Hepatocyte (in vitro differentiated cells): ENCODE results near the gene RBCK1. TPM values are rescaled to one million over a fixed set of nuclear protein-coding genes. Genes with fewer than 3 reads are reported as not detected.
"Not testable (repeated sequence)": the region's sequence is repeated elsewhere in the genome, so short reads cannot be mapped to it uniquely, and the experiment has no call there.

Source experiments
- DNase-seq: peaks from one replicate; pipeline ENCODE4 v3.0.0-alpha.2; 2016; ENCODE audit warnings: low spot score
- H2AFZ ChIP-seq: fragments of 200-600 bp; sonication (generic); 2 replicates; pipeline ENCODE4 v1.6.0; 2016; ENCODE audit warnings: antibody characterized with exemption, mild to moderate bottlenecking
- H3K27ac ChIP-seq: fragments of 200-600 bp; sonication (generic); 2 replicates; pipeline ENCODE4 v1.5.1; 2016; ENCODE audit warnings: mild to moderate bottlenecking
- H3K27me3 ChIP-seq: fragments of 200-600 bp; sonication (generic); 2 replicates; pipeline ENCODE4 v1.6.1; 2016
- H3K36me3 ChIP-seq: fragments of 200-600 bp; sonication (generic); replicated peaks from 2 replicates; pipeline ENCODE4 v1.5.1; 2016; ENCODE audit warnings: low read depth; ENCODE audit not compliant: insufficient read depth
- H3K4me1 ChIP-seq: fragments of 200-600 bp; sonication (generic); 2 replicates; pipeline ENCODE4 v1.5.1; 2016; ENCODE audit warnings: mild to moderate bottlenecking, moderate library complexity; ENCODE audit not compliant: insufficient read depth
- H3K4me2 ChIP-seq: fragments of 200-600 bp; sonication (generic); 2 replicates; pipeline ENCODE4 v1.6.0; 2016
- H3K4me3 ChIP-seq: fragments of 200-600 bp; sonication (generic); 2 replicates; pipeline ENCODE4 v1.5.1; 2016; ENCODE audit warnings: mild to moderate bottlenecking
- H3K79me2 ChIP-seq: fragments of 200-600 bp; sonication (generic); 2 replicates; pipeline ENCODE4 v1.6.0; 2017; ENCODE audit warnings: mild to moderate bottlenecking
- H3K9me2 ChIP-seq: fragments of 200-600 bp; sonication (generic); replicated peaks from 2 replicates; pipeline ENCODE4 v1.6.0; 2017; ENCODE audit warnings: mild to moderate bottlenecking; ENCODE audit not compliant: insufficient read depth
- H3K9me3 ChIP-seq: fragments of 200-600 bp; sonication (generic); 2 replicates; pipeline ENCODE4 v1.5.1; 2016; ENCODE audit warnings: low read depth, mild to moderate bottlenecking
- H4K20me1 ChIP-seq: fragments of 200-600 bp; sonication (generic); 2 replicates; pipeline ENCODE4 v1.6.0; 2016; ENCODE audit warnings: mild to moderate bottlenecking; ENCODE audit not compliant: insufficient read depth, poor library complexity, severe bottlenecking
- CTCF ChIP-seq: fragments of 200-600 bp; sonication (generic); IDR thresholded peaks from 2 replicates; pipeline ENCODE4 v1.5.1; 2016; ENCODE audit warnings: antibody characterized with exemption, mild to moderate bottlenecking; ENCODE audit not compliant: poor library complexity
- EZH2 ChIP-seq: fragments of 200-600 bp; sonication (generic); IDR thresholded peaks from 2 replicates; pipeline ENCODE4 v1.6.1; 2016; ENCODE audit warnings: antibody characterized with exemption, mild to moderate bottlenecking, borderline replicate concordance
- EZH2phosphoT487 ChIP-seq: fragments of 200-600 bp; sonication (generic); IDR thresholded peaks from one replicate; pipeline ENCODE4 v1.6.1; 2018; ENCODE audit warnings: antibody characterized with exemption, mild to moderate bottlenecking, low read depth, moderate library complexity; ENCODE audit not compliant: unreplicated experiment, severe bottlenecking
- WGBS: methylation state at CpG from one replicate; pipeline ENCODE4 v1.1.6; 2016; ENCODE audit warnings: low lambda C conversion rate; ENCODE audit errors: missing lambda C conversion rate; 5-methylcytosine and 5-hydroxymethylcytosine counted together
- polyA plus RNA-seq: library from polyadenylated mRNA; unstranded; fragments of >200 nt; fragmentation: Nextera tagmentation; extraction: Ambion mirVana; gene quantifications from 2 replicates; pipeline ENCODE4 v1.2.1, GENCODE V29; 2016
- total RNA-seq: library from RNA; depleted of rRNA; stranded (reverse); fragments of >200 nt; gene quantifications from 2 replicates; pipeline ENCODE4 v1.2.3, GENCODE V29; 2014

The RBCK1 gene
- total and polyA plus RNA-seq, 2 experiments from 2014 or later: 76.4 to 80.8 TPM

- no peak overlapping the region for H3K27ac ChIP-seq
- TF ChIP-seq CTCF (no peak), EZH2phosphoT487 (no peak), EZH2 (no peak)
- peaks cover 5% of the 10 kb centered on the region for H3K9me3 ChIP-seq
- no peak overlapping the region for H3K4me2 ChIP-seq
- no peak overlapping the region for H3K4me3 ChIP-seq
- no peaks in the 10 kb centered on the region for H4K20me1 ChIP-seq
- no peak for DNase-seq
- H3K36me3 ChIP-seq: no peaks in the 10 kb centered on the region
- H3K27me3 ChIP-seq: no peaks in the 10 kb centered on the region
- H3K4me1 ChIP-seq: no peaks in the 10 kb centered on the region
- no peaks in the 10 kb centered on the region for H3K9me2 ChIP-seq
- no peak overlapping the region for H2AFZ ChIP-seq
- WGBS: 97% methylated on average over 2 of the region's 2 CpGs
- H3K79me2 ChIP-seq: no peaks in the 10 kb centered on the region
Measured at GRCh38 chr20:474581-474980, 66.5 kb downstream of the RBCK1 start.

GRCh38 chr20:475463-476357 is 67.6 kb downstream of the RBCK1 start:
- TF ChIP-seq CTCF (no peak), EZH2phosphoT487 (no peak), EZH2 (no peak)
- Histone ChIP-seq H3K79me2 (no peaks in the 10 kb centered on the region), H4K20me1 (no peaks in the 10 kb centered on the region), H3K4me3 (no peak overlapping the region), H3K36me3 (no peaks in the 10 kb centered on the region), H3K27me3 (no peaks in the 10 kb centered on the region), H2AFZ (no peak overlapping the region), H3K27ac (no peak overlapping the region), H3K9me3 (peaks cover 5% of the 10 kb centered on the region), H3K9me2 (no peaks in the 10 kb centered on the region), H3K4me1 (no peaks in the 10 kb centered on the region), H3K4me2 (no peak overlapping the region)
- WGBS: 91% methylated on average over 6 of the region's 6 CpGs
- no peak for DNase-seq

DNA sequence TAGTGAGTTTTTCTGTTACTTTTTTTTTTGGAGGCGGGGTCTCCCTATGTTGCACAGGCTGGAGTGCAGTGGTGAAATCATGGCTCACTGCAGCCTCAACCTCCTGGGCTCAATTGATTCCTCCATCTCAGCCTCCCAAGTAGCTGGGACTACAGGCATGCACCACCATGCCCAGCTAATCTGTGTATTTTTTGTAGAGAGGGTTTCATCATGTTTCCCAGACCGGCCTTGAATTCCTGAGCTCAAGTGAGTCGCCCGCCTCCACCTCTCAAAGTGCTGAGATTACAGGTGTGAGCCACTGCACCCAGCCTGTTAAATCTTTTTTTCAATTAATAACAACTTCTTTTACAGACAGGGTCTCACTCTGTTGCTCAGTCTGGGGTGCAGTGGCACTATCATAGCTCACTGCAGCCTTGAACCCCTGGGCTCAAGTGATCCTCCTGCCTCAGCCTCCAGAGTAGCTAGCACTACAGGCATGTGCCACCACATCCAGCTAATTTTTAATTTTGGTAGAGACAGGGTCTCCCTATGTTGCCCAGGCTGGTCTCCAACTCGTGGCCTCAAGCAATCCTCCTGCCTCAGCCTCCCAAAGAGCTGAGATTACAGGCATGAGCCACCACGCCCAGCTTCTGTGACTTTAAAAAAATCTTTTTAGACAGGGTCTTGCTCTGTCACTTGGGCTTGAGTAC is 68.6 kb downstream of the RBCK1 start:
- not testable (repeated sequence) for H3K4me1 ChIP-seq, H3K9me2 ChIP-seq, H3K4me2 ChIP-seq, H3K4me3 ChIP-seq, H3K27me3 ChIP-seq, H2AFZ ChIP-seq, H4K20me1 ChIP-seq, DNase-seq, H3K79me2 ChIP-seq, H3K36me3 ChIP-seq, H3K27ac ChIP-seq, H3K9me3 ChIP-seq
- 97% methylated on average over 6 of the region's 6 CpGs for WGBS
